ENCODE results near the gene CSH1.
"Not testable (repeated sequence)": the region's sequence is repeated elsewhere in the genome, so short reads cannot be mapped to it uniquely, and the experiment has no call there.

DNA sequence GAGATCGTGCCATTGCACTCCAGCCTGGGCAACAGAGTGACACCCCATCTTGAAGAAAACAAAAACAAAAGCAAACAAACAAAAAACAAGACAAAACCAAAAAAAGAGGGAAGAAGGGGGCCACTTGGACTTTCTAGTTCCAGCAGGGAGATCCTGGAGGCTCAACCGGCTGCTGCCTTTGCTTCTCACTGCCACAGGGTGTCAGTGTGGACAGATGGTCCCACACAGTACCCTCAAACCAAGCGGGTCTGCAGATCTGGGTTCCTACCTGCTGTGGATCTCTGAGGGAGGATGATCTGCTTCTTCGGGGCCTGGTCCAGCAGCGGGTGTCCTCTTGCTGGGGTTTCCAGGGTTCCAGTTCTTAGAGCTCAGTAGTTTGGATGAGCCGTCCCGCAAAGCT lies 29.7 kb downstream of the CSH1 start:
- TF ChIP-seq, protein P1, sequence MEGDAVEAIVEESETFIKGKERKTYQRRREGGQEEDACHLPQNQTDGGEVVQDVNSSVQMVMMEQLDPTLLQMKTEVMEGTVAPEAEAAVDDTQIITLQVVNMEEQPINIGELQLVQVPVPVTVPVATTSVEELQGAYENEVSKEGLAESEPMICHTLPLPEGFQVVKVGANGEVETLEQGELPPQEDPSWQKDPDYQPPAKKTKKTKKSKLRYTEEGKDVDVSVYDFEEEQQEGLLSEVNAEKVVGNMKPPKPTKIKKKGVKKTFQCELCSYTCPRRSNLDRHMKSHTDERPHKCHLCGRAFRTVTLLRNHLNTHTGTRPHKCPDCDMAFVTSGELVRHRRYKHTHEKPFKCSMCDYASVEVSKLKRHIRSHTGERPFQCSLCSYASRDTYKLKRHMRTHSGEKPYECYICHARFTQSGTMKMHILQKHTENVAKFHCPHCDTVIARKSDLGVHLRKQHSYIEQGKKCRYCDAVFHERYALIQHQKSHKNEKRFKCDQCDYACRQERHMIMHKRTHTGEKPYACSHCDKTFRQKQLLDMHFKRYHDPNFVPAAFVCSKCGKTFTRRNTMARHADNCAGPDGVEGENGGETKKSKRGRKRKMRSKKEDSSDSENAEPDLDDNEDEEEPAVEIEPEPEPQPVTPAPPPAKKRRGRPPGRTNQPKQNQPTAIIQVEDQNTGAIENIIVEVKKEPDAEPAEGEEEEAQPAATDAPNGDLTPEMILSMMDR (IDR thresholded peaks at IDR 0.05), result not testable (repeated sequence)
- TF ChIP-seq POLR2AphosphoS5 (IDR thresholded peaks at IDR 0.05; ENCODE audit: low read depth, low read length); RFX5 (IDR thresholded peaks at IDR 0.05; ENCODE audit: low read length); RCOR1 (IDR thresholded peaks at IDR 0.05; ENCODE audit: low read length); CHD2 (IDR thresholded peaks at IDR 0.05; ENCODE audit: low read length, partially characterized antibody): not testable (repeated sequence)
